CD4-positive, CD25-positive, alpha-beta regulatory T cell (primary cell): Measurements from ENCODE around the gene S100A6. TPM values are rescaled to one million over a fixed set of nuclear protein-coding genes. Genes with fewer than 3 reads are reported as not detected.

Experiments
- ATAC-seq, 2 donors: fragments of 150-1000 bp; cut with Tn5 transposase; one replicate each; pipeline ENCODE4 v1.10.0; 2021; ENCODE audit warnings: low read depth in 2 of 2, moderate number of reproducible peaks in 2 of 2, moderate library complexity in 1 of 2
- DNase-seq, 3 donors: peaks; one replicate each; pipeline versions ENCODE4 v3.0.0 to v3.0.0-alpha.2; 2012 to 2022; ENCODE audit warnings: mixed read lengths in 1 of 3
- H3K27ac ChIP-seq: one replicate; pipeline ENCODE4 v1.7.0; 2013; ENCODE audit warnings: mild to moderate bottlenecking, low read length; ENCODE audit not compliant: insufficient read depth, poor library complexity, severe bottlenecking
- H3K27me3 ChIP-seq: one replicate; pipeline ENCODE4 v1.7.0; 2013; ENCODE audit warnings: low read length; ENCODE audit not compliant: control insufficient read depth, insufficient read depth
- H3K36me3 ChIP-seq: one replicate; pipeline ENCODE4 v1.7.0; 2013; ENCODE audit warnings: mild to moderate bottlenecking, low read length, moderate library complexity; ENCODE audit not compliant: control insufficient read depth, insufficient read depth
- H3K4me1 ChIP-seq: 2 replicates; pipeline ENCODE4 v1.7.0; 2013; ENCODE audit warnings: mild to moderate bottlenecking, low read length; ENCODE audit not compliant: insufficient read depth, control insufficient read depth, poor library complexity, severe bottlenecking
- H3K4me3 ChIP-seq: one replicate; pipeline ENCODE4 v1.7.0; 2013; ENCODE audit warnings: low read depth, mild to moderate bottlenecking, low read length, moderate library complexity
- H3K9me3 ChIP-seq, 2 experiments: 1 replicate in 1 of 2; 2 replicates in 1 of 2; pipeline ENCODE4 v1.7.0; 2013; ENCODE audit warnings: low read length in 2 of 2, mild to moderate bottlenecking in 1 of 2, moderate library complexity in 1 of 2; ENCODE audit not compliant: control insufficient read depth in 2 of 2
- H3K27ac Mint-ChIP-seq, 3 donors: one replicate each; pipeline ENCODE4 v1.8.0; 2020 to 2022; ENCODE audit warnings: mild to moderate bottlenecking in 3 of 3, mixed read lengths in 3 of 3, moderate library complexity in 2 of 3
- H3K27me3 Mint-ChIP-seq: one replicate; pipeline ENCODE4 v1.8.0; 2022; ENCODE audit warnings: mild to moderate bottlenecking, mixed read lengths
- H3K36me3 Mint-ChIP-seq: one replicate; pipeline ENCODE4 v1.8.0; 2020; ENCODE audit warnings: mixed read lengths
- H3K4me1 Mint-ChIP-seq, 4 donors: one replicate each; pipeline ENCODE4 v1.8.0; 2020 to 2022; ENCODE audit warnings: mixed read lengths in 4 of 4, mild to moderate bottlenecking in 1 of 4
- H3K4me3 Mint-ChIP-seq, 4 donors: one replicate each; pipeline ENCODE4 v1.8.0; 2020 to 2022; ENCODE audit warnings: mild to moderate bottlenecking in 4 of 4, mixed read lengths in 4 of 4, moderate library complexity in 3 of 4
- H3K9me3 Mint-ChIP-seq, 7 donors: one replicate each; pipeline ENCODE4 v1.8.0; 2020 to 2022; ENCODE audit warnings: mixed read lengths in 7 of 7, mild to moderate bottlenecking in 3 of 7, moderate library complexity in 2 of 7
- polyA plus RNA-seq, 4 donors: library from polyadenylated mRNA; unstranded; fragments of 300-500 nt; fragmentation: Illumina TruSeq; gene quantifications; one replicate each; pipeline ENCODE4 v1.2.3, GENCODE V29; 2021
- total RNA-seq: library from RNA; stranded (reverse); gene quantifications from one replicate; pipeline ENCODE4 v1.2.3, GENCODE V29; 2022

S100A6 gene
- total and polyA plus RNA-seq, 5 donors from 2014 or later, result 304 to 1,174 (median 796) TPM

GRCh38 chr1:153568367-153569099 lies 32.7 kb upstream of the S100A6 start:
- DNase-seq, result peak; percentile 72 to 83 (median 77)
- H3K4me1 Mint-ChIP-seq, result peaks cover 0 to 50% (median 32%) of the 10 kb centered on the region in 4 donors
- ATAC-seq, result peak; percentile 15 to 23
- no peaks in the 10 kb centered on the region for H3K36me3 ChIP-seq
- H3K36me3 Mint-ChIP-seq, result no peaks in the 10 kb centered on the region
- peaks cover 10% of the 10 kb centered on the region for H3K27me3 Mint-ChIP-seq
- H3K27me3 ChIP-seq, result no peaks in the 10 kb centered on the region
- H3K9me3 ChIP-seq, result no peaks in the 10 kb centered on the region
- peak overlapping the region; percentile 44 for H3K4me3 ChIP-seq
- peak overlapping the region; percentile 8 to 89 (median 60) for H3K4me3 Mint-ChIP-seq
- peak overlapping the region; percentile 15 to 95 (median 84) for H3K27ac Mint-ChIP-seq
- no peaks in the 10 kb centered on the region for H3K9me3 Mint-ChIP-seq
- H3K27ac ChIP-seq, result no peak overlapping the region
- peaks cover 36% of the 10 kb centered on the region for H3K4me1 ChIP-seq

- no peaks in the 10 kb centered on the region for H3K36me3 Mint-ChIP-seq
- no peaks in the 10 kb centered on the region for H3K27me3 ChIP-seq
- H3K9me3 Mint-ChIP-seq, result no peaks in the 10 kb centered on the region
- peaks cover 10% of the 10 kb centered on the region for H3K27me3 Mint-ChIP-seq
- peak overlapping the region in 3 of 4 donors; percentile 36 to 89 (median 43) for H3K4me3 Mint-ChIP-seq
- ATAC-seq, result no peak
- H3K9me3 ChIP-seq, result no peaks in the 10 kb centered on the region
- no peak overlapping the region for H3K4me3 ChIP-seq
- H3K4me1 ChIP-seq, result peaks cover 36% of the 10 kb centered on the region
- DNase-seq, result peak in 1 of 3 donors; percentile 36
- peaks cover 0 to 45% (median 31%) of the 10 kb centered on the region in 4 donors for H3K4me1 Mint-ChIP-seq
- H3K27ac ChIP-seq, result no peak overlapping the region
- H3K27ac Mint-ChIP-seq, result peak overlapping the region in 2 of 3 donors; percentile 67 to 95
- H3K36me3 ChIP-seq, result no peaks in the 10 kb centered on the region
These were observed 32.0 kb upstream of the S100A6 start for GRCh38 chr1:153567621-153568366.

GRCh38 chr1:153566414-153567371 lies 30.9 kb upstream of the S100A6 start:
- H3K9me3 ChIP-seq, result no peaks in the 10 kb centered on the region
- Mint-ChIP-seq H3K9me3 (no peaks in the 10 kb centered on the region), H3K4me3 (peak overlapping the region in 3 of 4 donors; percentile 13 to 58 (median 41)), H3K27me3 (peaks cover 5% of the 10 kb centered on the region), H3K4me1 (peaks cover 0 to 40% (median 30%) of the 10 kb centered on the region in 4 donors), H3K27ac (peak overlapping the region; percentile 71 to 95 (median 88)), H3K36me3 (no peaks in the 10 kb centered on the region)
- no peaks in the 10 kb centered on the region for H3K36me3 ChIP-seq
- DNase-seq (peak; percentile 32 to 93 (median 68)), ATAC-seq (peak; percentile 94 to 96)
- H3K27ac ChIP-seq, result peak overlapping the region; percentile 60
- no peaks in the 10 kb centered on the region for H3K27me3 ChIP-seq
- peaks cover 36% of the 10 kb centered on the region for H3K4me1 ChIP-seq
- no peak overlapping the region for H3K4me3 ChIP-seq

GRCh38 chr1:153565529-153566374 lies 30.0 kb upstream of the S100A6 start, which contains the start of gene S100A2:
Gene S100A2 (minus strand): TSS chr1:153565844. CDS start chr1:153563877, 1,967 bp downstream.
- Histone ChIP-seq H3K4me1 (peaks cover 36% of the 10 kb centered on the region), H3K27me3 (no peaks in the 10 kb centered on the region), H3K36me3 (no peaks in the 10 kb centered on the region), H3K4me3 (no peak within 1 kb of the TSS), H3K27ac (peak within 1 kb of the TSS; percentile 60), H3K9me3 (no peaks in the 10 kb centered on the region)
- Mint-ChIP-seq H3K27ac (peak within 1 kb of the TSS; percentile 89 to 98 (median 95)), H3K4me3 (peak within 1 kb of the TSS in 3 of 4 donors; percentile 41 to 66 (median 49)), H3K27me3 (peaks cover 5% of the 10 kb centered on the region), H3K36me3 (no peaks in the 10 kb centered on the region), H3K9me3 (no peaks in the 10 kb centered on the region), H3K4me1 (peaks cover 0 to 40% (median 29%) of the 10 kb centered on the region in 4 donors)
- ATAC-seq, result peak; percentile 38 to 54
- DNase-seq, result peak in 1 of 3 donors; percentile 58

GRCh38 chr1:153563991-153564390 lies 28.2 kb upstream of the S100A6 start:
- Histone ChIP-seq H3K27me3 (no peaks in the 10 kb centered on the region), H3K4me1 (peaks cover 36% of the 10 kb centered on the region), H3K36me3 (no peaks in the 10 kb centered on the region), H3K27ac (no peak overlapping the region), H3K9me3 (no peaks in the 10 kb centered on the region), H3K4me3 (no peak overlapping the region)
- Mint-ChIP-seq H3K27ac (no peak overlapping the region), H3K27me3 (no peaks in the 10 kb centered on the region), H3K4me1 (peaks cover 0 to 35% (median 28%) of the 10 kb centered on the region in 4 donors), H3K36me3 (no peaks in the 10 kb centered on the region), H3K4me3 (no peak overlapping the region), H3K9me3 (no peaks in the 10 kb centered on the region)
- ATAC-seq (no peak), DNase-seq (no peak)

GRCh38 chr1:153563483-153563901 lies 27.7 kb upstream of the S100A6 start:
- H3K4me3 Mint-ChIP-seq, result no peak overlapping the region
- no peak overlapping the region for H3K4me3 ChIP-seq
- ATAC-seq, result no peak
- peaks cover 0 to 31% (median 25%) of the 10 kb centered on the region in 4 donors for H3K4me1 Mint-ChIP-seq
- no peaks in the 10 kb centered on the region for H3K9me3 ChIP-seq
- no peaks in the 10 kb centered on the region for H3K36me3 Mint-ChIP-seq
- no peaks in the 10 kb centered on the region for H3K9me3 Mint-ChIP-seq
- peak overlapping the region in 1 of 3 donors; percentile 69 for H3K27ac Mint-ChIP-seq
- no peak overlapping the region for H3K27ac ChIP-seq
- H3K4me1 ChIP-seq, result peaks cover 32% of the 10 kb centered on the region
- H3K27me3 Mint-ChIP-seq, result no peaks in the 10 kb centered on the region
- H3K36me3 ChIP-seq, result no peaks in the 10 kb centered on the region
- H3K27me3 ChIP-seq, result no peaks in the 10 kb centered on the region
- DNase-seq, result no peak
